ENCODE results near the gene ANKFY1.
A peak's percentile ranks its signal among the peaks of the same experiment; 100 is the strongest.

ANKFY1 gene, protein sequence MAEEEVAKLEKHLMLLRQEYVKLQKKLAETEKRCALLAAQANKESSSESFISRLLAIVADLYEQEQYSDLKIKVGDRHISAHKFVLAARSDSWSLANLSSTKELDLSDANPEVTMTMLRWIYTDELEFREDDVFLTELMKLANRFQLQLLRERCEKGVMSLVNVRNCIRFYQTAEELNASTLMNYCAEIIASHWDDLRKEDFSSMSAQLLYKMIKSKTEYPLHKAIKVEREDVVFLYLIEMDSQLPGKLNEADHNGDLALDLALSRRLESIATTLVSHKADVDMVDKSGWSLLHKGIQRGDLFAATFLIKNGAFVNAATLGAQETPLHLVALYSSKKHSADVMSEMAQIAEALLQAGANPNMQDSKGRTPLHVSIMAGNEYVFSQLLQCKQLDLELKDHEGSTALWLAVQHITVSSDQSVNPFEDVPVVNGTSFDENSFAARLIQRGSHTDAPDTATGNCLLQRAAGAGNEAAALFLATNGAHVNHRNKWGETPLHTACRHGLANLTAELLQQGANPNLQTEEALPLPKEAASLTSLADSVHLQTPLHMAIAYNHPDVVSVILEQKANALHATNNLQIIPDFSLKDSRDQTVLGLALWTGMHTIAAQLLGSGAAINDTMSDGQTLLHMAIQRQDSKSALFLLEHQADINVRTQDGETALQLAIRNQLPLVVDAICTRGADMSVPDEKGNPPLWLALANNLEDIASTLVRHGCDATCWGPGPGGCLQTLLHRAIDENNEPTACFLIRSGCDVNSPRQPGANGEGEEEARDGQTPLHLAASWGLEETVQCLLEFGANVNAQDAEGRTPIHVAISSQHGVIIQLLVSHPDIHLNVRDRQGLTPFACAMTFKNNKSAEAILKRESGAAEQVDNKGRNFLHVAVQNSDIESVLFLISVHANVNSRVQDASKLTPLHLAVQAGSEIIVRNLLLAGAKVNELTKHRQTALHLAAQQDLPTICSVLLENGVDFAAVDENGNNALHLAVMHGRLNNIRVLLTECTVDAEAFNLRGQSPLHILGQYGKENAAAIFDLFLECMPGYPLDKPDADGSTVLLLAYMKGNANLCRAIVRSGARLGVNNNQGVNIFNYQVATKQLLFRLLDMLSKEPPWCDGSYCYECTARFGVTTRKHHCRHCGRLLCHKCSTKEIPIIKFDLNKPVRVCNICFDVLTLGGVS

DNA sequence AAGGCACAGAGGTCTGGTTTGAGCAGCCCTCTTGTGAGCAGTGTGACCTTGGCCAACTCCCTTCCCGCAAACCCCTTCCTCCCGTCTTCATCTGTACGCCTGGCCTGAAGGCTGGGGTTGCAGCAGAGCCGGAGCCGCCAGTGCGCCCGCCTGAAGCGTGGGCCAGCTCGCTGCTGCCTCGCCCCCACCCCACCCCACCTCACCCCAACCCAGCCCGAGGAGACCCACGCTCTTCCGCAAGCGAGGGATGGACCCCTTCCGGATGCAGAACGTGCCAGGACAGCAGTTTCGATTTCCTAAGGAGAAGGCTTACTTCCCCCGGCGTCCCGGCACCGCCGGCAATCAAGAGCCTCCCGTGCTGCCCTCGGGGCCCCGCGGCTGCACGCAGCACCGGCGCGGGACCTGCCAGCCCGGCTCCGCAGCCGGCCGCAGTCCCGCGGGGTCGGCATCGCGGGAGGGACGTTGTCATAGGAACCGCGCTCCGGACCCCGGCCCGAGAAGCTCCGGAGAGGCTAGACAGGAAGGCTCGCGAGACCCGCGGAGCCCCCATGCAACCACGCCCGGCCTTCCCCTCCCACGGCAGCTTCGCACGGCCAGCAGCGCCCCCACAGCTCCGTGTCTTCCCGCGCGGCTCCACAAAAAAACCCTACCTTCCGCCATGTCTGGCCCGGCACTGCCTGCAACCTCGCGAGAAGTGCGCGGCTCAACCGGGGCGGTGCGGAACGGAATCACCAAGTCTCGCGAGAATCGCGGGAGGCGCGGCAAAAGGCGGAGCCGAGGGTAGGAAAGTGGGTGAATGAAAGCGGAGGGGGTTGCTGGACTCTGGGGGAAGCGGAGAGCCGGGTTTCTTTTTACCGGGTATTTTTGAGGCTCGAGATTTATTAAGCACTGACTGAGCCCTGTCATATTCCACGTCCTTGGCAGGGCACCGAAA is at the start of gene ANKFY1:
TSS of gene ANKFY1 (minus strand) at position 698 of the 934 bp plus-strand sequence. CDS start at position 660, 38 bp downstream.
- DNase-seq (ENCODE audit: low read depth in 3 of 3, low spot score in 1 of 3): peak; percentile 92 to 97 (median 97)

DNA sequence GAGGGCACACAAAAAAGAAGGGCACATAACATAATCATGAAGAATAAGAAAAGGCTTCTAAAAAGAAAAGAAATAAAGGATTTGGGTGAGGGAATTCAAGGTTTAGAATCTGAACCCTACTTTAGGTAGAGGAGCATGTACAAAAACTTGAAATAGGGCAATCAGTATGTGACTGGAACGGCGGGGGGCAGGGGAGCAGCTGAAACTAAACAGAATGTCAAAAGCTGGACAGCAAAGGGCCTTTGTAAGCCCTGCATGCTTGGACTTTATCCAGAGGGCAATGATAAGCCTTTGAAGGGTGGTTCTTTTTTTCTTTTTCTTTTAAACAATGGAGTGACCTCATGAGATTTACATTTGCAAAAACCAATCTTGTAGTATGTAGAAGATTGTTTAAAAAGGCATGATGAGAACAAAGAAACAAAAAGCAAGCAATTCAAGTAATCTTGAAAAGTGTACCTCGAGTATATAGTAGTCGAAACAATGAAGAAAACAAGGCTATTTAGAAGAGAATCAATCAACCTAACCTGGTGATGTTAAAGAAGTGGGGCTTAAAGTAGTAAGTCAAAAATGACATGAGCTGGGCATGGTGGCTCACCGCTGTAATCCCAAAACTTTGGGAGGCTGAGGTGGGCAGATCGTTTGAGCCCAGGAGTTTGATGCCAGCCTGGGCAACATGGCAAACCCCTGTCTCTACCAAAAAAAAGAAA is 46.7 kb upstream of the ANKFY1 start:
- no peak for DNase-seq (ENCODE audit: low read depth in 3 of 3, low spot score in 1 of 3)

DNA sequence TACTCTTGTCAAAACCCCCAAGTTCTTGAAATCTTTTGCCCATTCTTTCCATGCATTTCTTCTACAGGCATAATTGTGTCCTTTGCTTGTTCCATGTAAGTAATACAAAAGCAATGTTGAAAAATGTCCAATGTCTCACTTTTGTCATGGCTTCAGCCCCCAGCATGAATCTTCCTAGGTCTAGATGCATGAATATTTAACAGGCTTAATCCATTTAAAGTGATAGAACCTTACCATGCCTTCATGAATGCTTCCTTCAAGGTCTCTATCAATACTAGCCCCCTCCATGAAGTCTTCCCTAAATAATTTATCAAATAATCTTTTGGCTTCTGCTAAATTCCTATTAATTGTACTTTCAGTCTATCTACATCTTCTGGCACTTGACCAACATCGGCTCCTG is 46.1 kb upstream of the ANKFY1 start:
- no peak for DNase-seq (ENCODE audit: low read depth in 3 of 3, low spot score in 1 of 3)

DNA sequence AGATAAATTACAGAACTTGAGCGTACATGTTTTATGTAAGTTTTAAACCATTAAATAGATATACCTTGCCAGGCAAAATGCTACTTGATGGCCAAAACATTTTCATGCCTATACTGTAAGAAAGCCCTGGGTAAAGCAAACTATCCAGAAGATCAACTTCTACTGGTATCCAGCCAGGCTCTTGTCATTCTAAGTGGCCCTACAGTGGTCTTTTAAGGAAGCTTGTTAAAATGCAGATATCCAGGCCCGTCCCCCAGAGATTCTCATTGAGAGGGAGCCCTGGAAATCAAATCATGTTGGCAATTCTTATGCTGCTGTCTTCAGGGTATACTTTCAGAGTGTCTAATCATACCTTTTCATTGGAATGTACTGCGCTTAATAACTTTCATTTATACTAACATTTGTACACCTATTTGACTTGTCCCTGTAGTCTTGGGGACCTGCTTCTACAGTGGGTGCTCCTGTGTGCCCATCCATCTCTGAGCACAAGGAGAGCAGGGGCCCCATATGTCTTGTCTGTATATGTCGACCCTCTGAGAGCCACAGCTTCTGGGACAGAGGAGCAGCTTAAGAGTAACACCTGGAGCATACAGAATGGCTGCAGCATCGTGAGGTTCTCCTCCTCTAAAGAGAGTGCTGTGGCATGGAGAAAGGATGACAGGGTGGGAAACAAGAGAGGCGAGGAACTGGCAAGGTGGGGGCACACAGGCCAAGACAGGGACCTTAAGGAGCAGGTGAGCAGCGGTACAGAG is 43.6 kb upstream of the ANKFY1 start:
- DNase-seq (ENCODE audit: low read depth in 3 of 3, low spot score in 1 of 3): no peak

DNA sequence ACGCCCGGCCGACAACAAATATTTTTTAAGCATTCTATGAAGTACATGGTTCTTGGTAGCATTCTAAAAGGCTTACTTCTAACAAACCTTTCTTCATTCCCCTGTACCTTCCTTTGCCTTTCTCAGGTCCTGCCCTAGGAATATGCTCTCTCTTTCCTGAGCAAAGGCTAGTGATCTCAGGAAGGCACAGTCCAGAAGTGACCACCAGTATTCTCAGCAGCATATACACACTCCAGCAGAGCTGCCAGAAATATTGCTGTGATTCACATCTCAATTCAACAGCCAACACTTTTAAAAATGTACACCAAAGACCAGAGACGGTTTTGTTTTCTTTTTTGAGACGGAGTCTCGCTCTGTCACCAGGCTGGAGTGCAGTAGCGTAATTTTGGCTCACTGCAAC is 41.4 kb upstream of the ANKFY1 start:
- DNase-seq (ENCODE audit: low read depth in 3 of 3, low spot score in 1 of 3): no peak

DNA sequence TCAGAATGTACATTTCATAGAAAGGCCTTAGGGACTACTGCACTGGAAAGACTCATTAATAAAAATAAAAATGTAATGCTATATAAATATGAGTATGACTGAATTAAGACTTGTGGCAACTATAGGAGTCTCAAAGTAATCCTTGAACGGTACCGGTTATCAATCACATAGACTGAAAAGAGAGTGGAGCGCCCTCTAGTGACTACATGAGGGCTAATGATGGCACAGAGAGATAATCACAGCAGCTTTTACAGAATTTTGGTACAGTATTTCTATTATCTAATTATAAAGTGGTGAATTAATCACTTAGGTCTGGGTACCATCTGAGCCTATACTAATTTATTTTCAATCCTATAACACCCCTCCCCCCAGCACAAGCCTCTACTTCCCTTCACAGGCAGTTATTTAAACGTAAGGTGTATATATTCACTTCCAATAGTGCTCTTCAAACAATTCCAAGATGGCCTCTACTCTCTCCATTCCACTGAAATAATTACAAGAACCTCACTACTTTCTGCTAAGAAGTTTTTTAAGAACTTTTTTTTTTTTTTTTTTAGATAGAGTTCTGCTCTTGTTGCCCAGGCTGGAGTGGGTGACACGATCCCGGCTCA is 40.7 kb upstream of the ANKFY1 start:
- peak in 2 of 3 donors; percentile 10 to 14 for DNase-seq (ENCODE audit: low read depth in 3 of 3, low spot score in 1 of 3)

DNA sequence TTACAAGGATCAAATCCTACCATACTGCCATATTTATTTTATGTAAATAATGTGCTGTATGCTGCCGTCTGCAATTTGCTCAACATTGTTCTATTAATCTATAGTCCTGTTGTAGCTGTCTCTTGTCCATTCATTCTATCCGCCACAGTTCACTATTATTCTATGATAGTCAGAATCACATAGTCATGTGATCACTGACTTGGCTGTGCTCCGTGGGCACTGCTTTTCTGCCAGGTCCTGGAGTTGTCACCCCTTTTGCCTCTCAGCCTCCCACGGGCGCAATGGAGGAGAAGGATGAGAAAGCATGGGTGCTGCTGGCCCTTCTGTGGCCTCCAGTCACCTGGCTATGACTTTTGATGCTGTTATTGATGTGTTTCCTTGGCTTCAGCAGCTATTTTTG is 37.3 kb upstream of the ANKFY1 start:
- no peak for DNase-seq (ENCODE audit: low read depth in 3 of 3, low spot score in 1 of 3)

DNA sequence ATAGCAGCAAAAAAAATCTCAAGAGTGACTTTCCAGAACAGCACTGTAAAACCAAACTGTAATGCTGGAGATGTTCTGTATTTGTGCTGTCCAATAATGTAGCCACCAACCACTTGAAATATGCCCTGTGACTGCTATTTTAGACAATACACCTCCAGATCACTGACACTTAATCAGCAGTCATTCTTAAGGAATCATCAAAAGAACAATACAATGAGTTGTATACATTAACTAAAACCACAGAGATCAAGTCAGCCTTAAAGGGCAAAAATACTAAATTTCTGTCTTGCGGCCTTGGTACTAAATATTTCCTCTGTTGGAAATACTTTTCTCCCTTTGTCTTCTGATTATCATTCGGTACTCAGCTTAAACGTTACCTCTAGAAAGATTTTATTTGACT is 33.6 kb upstream of the ANKFY1 start:
- no peak for DNase-seq (ENCODE audit: low read depth in 3 of 3, low spot score in 1 of 3)

DNA sequence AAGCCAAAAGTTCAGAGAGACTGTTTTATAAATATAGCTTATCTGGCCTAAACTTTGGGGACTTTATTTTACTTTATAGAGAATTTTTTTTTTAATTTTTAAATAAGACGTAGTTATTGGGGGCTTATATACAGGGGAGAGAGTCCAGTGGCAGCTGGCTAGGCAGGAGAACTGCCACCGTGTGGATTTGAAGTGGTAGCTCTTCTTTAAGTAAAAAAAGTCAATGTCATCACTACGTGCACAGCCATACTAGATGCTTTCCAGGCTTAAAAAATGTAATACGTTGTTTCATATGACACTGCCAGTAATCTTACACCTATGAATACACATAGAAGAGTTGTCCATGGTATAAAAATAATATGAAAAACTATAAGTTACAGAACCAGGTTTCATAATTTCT is 31.9 kb upstream of the ANKFY1 start:
- DNase-seq (ENCODE audit: low read depth in 3 of 3, low spot score in 1 of 3): no peak

DNA sequence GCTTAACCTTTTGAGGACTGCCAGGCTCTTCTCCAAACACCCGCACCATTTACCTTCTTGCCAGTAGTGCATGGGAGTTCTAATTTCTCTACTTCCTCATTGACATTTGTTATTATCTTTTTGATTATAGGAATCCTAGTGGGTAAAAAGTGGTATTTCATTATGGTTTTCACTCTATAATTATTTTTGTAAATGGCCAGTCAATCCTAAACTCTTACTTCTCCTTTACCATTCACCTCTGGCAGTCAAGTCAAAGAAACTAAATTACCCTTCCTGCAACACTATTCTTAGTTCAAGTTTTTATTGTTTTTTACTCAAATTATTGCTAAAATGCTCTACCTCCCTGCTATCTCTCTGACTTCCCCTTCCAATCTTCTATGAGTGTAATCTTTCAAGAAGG is 29.8 kb upstream of the ANKFY1 start:
- no peak for DNase-seq (ENCODE audit: low read depth in 3 of 3, low spot score in 1 of 3)

DNA sequence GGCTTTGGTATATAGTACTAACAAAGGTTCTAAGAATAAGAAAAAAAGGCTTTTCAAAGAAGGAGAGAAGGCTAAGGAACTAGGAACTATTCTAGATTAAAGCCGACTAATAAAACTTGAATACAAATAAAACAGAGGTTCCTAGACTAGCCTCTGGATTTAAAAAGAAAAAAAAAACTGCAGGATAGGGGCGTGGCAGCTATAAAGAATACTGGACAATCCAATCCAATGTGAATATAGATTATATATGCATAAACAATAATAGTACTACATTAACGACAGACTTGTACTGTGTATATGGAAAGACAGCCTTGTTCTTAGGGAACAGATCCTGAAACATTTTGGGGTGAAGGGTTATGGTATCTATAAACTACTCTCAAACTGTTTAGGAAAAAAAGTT is 23.9 kb upstream of the ANKFY1 start:
- no peak for DNase-seq (ENCODE audit: low read depth in 3 of 3, low spot score in 1 of 3)

DNA sequence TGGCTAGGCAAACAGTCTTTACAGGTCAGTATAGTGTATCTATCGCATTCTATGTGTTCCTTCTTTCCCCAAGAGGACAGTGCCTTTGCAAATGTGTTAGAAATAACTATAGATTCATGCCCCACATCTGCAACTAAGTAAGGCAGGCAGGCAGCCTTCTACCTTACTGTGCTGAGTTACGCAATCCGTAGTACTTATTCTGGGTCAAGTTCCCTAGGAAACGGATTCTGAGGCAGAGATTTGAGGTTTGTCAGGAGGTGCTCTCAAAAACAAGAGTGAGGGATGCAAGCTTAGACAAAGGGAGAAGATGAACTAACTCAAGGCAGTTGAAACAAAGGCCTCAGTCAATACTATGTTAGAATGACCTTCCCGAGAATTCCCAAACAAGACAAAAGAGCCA is 12.7 kb upstream of the ANKFY1 start:
- no peak for DNase-seq (ENCODE audit: low read depth in 3 of 3, low spot score in 1 of 3)

DNA sequence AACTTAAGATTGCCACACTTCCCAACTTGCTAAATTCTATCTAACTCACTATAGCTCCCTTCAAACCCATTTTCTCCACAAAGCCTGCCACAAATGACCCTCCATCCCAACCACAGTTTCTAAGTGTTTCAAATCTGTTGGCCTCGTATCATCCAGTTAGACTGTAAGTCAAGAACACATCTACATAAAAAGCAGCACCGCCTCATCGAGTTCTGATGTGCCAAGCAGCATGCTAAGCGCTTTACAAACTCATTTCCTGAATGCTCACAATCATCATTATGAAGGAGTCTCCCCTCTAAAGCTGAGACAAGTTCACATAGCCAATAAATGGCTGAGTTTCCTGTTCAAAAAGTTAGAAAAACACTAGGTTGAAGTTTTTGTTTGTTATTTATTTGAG is 9.2 kb upstream of the ANKFY1 start:
- DNase-seq (ENCODE audit: low read depth in 3 of 3, low spot score in 1 of 3): no peak

DNA sequence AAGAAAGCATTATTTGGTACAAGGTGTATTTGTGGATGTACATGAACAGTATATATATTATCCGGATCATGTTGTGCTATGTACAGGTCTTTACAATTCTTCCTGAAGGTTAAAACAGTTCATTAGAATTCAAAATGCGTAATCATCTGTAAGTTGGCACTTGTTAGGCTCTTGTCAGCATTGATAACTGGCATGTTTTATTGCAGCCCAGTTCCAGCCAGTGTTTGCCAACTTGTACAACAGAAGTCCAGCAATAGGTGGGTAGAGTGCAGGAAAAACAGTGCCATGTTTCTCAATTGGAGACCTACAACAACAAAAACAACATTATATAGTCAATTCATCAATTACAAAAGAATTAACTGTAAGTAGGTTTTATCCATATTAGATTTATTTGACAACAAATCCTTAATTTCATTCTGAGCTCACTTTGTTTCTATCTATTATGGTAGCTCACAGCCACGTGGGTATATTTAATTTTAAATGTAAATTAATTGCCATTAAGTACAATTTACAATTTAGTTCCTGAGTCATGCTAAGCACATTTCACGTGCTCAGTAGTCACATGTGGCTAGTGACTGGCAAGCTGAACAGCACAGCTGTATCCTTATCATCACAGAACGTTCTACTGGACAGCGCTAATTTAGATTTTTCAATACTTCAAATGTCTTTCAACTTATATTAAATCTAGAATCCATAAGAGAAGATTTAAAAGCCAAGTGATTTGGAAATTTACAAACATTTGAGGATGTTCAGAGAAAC is 8.6 kb upstream of the ANKFY1 start:
- DNase-seq (ENCODE audit: low read depth in 3 of 3, low spot score in 1 of 3): no peak

DNA sequence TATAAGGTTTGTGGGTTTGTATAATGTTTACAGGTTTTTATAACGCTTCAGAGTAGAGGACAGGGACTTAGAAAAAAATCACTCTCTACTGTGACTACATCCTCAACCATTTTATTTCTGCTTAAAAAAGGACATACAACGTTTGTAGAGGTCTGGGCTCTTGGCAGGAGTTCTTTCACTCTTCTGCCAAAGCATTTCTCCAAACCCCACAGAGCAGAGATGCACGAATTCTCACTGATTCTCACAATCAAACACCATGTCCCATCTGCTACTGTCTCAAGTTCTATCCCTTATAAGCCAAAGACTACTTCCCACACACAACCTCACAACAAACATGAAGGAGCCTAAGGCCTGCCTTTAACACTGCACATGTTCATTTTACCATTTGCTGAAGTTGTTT is 7.0 kb upstream of the ANKFY1 start:
- no peak for DNase-seq (ENCODE audit: low read depth in 3 of 3, low spot score in 1 of 3)

DNA sequence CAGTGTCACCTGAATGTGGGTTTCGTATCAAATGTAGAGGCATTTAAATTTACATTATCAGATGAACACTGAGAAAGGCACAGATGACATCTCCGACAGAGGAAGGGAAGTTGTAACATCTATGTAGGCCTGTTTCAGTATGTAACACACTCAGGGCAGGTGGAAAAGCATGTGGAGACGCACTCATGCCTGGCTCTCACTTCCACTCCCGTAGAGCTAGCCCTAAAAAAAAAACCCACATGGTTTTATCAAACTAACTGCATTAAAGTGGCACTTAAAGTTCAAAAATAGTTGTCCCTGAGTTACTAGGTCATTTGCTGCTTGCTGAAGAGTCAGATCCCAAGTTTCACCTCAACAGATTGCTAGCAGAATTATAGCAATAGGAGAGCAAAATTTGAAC is 6.1 kb upstream of the ANKFY1 start:
- no peak for DNase-seq (ENCODE audit: low read depth in 3 of 3, low spot score in 1 of 3)

DNA sequence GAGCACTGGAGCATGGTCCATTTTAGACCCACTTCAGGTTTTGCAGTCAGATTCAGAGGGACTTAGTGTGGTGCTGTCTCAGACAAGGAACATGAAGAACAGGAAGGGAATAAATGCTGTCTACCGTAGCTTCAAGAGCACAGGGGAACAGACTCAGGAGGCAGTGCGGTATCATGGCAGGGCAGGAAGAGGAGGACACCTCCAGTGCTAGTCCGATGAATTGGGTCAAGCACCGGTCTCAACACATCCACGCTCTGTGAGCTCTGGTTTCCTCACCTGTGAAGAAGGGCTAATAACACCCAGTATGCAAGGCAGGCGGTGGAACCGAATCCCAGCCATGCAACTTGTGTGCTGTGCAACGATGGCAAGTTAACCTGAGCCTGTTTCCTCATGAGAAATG is 3.6 kb upstream of the ANKFY1 start:
- DNase-seq (ENCODE audit: low read depth in 3 of 3, low spot score in 1 of 3): no peak

DNA sequence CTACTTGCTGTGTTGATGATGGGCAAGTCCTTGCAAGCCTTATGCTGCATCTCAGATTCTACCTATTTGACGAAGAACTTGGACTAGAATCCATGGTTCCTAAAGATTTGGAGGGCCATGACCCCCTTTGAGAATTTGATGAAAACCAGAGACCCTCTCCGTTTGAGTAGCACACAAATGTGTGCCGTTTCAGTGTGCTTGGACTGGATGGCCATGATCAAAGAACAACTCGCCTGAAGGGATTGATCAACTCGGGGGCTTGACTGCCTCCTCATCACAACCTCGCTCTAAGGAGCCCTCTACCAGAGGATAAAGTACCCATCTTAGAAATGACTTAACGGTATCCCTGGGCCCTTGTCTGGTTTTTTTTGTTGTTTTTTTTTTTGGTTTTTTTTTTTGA is 2.8 kb upstream of the ANKFY1 start:
- no peak for DNase-seq (ENCODE audit: low read depth in 3 of 3, low spot score in 1 of 3)

All from stimulated activated CD4-positive, alpha-beta T cell treated with anti-CD3 and anti-CD28 coated beads, TNF-alpha, amount 100 ng/mL, for 1 hour (primary cell).